ENCODE measurements around the gene RARB. TPM values are rescaled to one million over a fixed set of nuclear protein-coding genes. Genes with fewer than 3 reads are reported as not detected.

RARB gene
- total and polyA plus RNA-seq, 9 donors = 3.5 to 13.4 (median 7.9) TPM

DNA sequence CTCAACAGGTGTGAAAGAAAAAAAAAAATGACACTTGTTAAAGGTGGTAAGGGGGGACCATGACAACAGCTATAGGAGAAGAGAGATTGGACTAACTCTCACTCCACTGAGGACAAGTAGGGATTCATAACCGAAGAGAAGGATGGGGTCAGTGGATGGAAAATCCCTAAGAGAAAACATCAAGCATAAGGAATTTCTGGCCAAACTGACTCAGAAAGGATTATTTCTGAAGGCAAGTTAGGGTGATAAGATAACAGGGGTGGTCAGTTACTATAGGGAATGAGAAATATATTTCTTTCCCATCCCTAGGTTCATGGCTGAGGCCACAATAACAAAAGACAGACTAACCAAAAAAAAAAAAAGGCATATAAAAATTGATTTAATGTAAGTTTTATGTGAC lies 9.5 kb upstream of the RARB start:
- Histone ChIP-seq H3K27ac (no peak overlapping the region), H3K36me3 (no peaks in the 10 kb centered on the region), H3K9me3 (no peaks in the 10 kb centered on the region), H3K4me1 (ENCODE audit: insufficient read depth) (no peaks in the 10 kb centered on the region), H3K4me3 (no peak overlapping the region), H3K27me3 (no peaks in the 10 kb centered on the region)
- no peak for TF ChIP-seq POLR2A (IDR thresholded peaks at IDR 0.05)
- TF ChIP-seq EP300 (IDR thresholded peaks at IDR 0.05) = no peak
- intact Hi-C loops (cut with DNase I) = no loop called here
- 59 to 80% (median 74%) methylated on average over 1 of the region's 1 CpG for WGBS, 3 donors
- DNase-seq = no peak

DNA sequence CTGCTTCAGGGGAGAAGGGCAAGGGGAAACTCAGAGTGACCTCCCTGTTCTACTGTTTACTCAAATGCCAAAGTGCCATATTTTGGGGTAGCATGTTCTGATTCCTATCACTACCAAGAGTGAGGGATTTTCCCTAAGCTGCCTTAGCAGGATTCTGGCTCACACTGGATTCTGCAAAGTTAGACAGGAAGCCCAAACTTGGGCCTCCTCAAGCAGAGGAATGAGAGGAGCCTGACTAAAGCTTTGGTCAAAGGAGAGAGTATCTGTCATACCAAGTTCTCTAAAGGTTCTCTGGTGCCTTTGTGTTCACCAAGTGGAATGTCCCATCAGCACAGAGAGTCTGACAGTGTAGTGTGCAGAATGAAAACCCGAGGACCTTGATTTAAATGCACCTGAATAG lies 8.8 kb upstream of the RARB start:
- H3K4me3 ChIP-seq = no peak overlapping the region
- H3K27ac ChIP-seq = no peak overlapping the region
- intact Hi-C loops (cut with DNase I) = no loop called here
- H3K4me1 ChIP-seq (ENCODE audit: insufficient read depth) = no peaks in the 10 kb centered on the region
- no peak for TF ChIP-seq POLR2A (IDR thresholded peaks at IDR 0.05)
- TF ChIP-seq, protein P1, sequence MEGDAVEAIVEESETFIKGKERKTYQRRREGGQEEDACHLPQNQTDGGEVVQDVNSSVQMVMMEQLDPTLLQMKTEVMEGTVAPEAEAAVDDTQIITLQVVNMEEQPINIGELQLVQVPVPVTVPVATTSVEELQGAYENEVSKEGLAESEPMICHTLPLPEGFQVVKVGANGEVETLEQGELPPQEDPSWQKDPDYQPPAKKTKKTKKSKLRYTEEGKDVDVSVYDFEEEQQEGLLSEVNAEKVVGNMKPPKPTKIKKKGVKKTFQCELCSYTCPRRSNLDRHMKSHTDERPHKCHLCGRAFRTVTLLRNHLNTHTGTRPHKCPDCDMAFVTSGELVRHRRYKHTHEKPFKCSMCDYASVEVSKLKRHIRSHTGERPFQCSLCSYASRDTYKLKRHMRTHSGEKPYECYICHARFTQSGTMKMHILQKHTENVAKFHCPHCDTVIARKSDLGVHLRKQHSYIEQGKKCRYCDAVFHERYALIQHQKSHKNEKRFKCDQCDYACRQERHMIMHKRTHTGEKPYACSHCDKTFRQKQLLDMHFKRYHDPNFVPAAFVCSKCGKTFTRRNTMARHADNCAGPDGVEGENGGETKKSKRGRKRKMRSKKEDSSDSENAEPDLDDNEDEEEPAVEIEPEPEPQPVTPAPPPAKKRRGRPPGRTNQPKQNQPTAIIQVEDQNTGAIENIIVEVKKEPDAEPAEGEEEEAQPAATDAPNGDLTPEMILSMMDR (IDR thresholded peaks at IDR 0.05) = no peak
- H3K36me3 ChIP-seq = no peaks in the 10 kb centered on the region
- no peaks in the 10 kb centered on the region for H3K9me3 ChIP-seq
- no peak for DNase-seq
- H3K27me3 ChIP-seq = no peaks in the 10 kb centered on the region
- 87 to 93% (median 93%) methylated on average over 1 of the region's 1 CpG for WGBS, 3 donors

DNA sequence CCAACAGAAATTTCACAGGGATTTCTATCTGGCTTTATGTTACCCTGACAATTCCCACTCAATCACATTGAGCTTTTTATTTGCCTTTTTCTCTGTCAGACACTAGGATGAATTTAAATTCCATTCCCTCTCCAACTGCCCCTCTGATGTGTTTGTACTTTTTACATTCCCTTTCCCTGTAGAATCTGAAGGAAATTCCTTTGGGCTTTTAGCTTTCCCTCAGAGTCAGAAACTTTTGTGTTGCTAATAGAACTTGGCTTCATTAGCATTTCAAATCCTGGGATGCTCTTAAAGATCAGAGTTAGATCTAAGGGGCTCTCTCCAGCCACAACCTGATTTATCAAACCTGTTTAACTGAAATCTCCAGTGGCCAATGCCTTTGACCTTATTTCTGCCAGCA lies 7.9 kb upstream of the RARB start:
- no peak overlapping the region for H3K27ac ChIP-seq
- intact Hi-C loops (cut with DNase I) = loop anchor here in 1 of 4 donors (10.0 kb wide), 1 partner anchor 135 kb away; no protein-coding TSS in a partner anchor
- DNase-seq = no peak
- H3K27me3 ChIP-seq = no peaks in the 10 kb centered on the region
- H3K36me3 ChIP-seq = no peaks in the 10 kb centered on the region
- no peaks in the 10 kb centered on the region for H3K9me3 ChIP-seq
- no peak overlapping the region for H3K4me3 ChIP-seq
- H3K4me1 ChIP-seq (ENCODE audit: insufficient read depth) = no peaks in the 10 kb centered on the region
- TF ChIP-seq EP300 (IDR thresholded peaks at IDR 0.05) (no peak), POLR2A (IDR thresholded peaks at IDR 0.05) (no peak)
- TF ChIP-seq, protein P1 (IDR thresholded peaks at IDR 0.05) = no peak

DNA sequence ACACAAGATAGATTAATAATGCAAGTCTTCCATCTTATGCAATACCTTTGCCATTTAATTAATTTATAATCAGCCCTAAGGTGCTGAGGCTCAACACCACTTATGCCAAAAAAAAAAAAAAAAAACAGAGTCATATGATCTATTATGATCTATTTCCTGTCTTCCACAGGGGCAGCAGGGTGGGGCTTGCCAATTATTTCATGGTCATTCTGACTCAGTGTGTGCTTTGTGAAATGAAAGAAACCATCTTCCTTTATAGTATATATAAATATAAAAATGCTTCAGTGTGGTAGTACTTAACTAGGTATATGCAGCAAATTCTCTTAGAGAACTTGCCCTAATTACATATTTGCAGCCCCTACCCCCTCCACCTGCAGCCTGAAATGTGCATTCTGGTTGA lies 7.2 kb upstream of the RARB start:
- Histone ChIP-seq H3K27me3 (no peaks in the 10 kb centered on the region), H3K9me3 (no peaks in the 10 kb centered on the region)
- intact Hi-C loops (cut with DNase I) = loop anchor here in 1 of 4 donors (10.0 kb wide), 1 partner anchor 134 kb away; no protein-coding TSS in a partner anchor

DNA sequence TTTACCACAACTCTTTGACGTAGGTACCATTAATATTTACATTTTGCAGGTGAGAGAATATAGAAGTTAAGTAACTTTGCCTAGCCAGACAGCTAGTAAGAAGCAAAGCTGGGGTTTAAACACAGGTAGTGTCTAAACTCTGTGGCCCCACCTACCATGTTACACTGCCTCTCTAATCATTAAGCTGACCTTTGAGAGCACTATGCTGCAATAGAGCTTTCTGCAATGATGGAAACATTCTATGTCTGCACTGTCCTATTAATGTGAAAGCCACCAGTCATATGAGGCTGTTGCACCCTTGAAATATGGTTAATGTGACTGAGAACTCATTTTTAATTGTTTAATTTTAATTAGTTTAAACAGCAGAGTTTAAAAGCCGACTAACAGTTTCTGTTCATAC lies 6.3 kb upstream of the RARB start:
- Histone ChIP-seq H3K36me3 (no peaks in the 10 kb centered on the region), H3K27ac (no peak overlapping the region), H3K9me3 (no peaks in the 10 kb centered on the region), H3K4me1 (ENCODE audit: insufficient read depth) (no peaks in the 10 kb centered on the region), H3K4me3 (no peak overlapping the region), H3K27me3 (no peaks in the 10 kb centered on the region)
- intact Hi-C loops (cut with DNase I) = loop anchor here in 1 of 4 donors (10.0 kb wide), 1 partner anchor 133 kb away; no protein-coding TSS in a partner anchor
- no peak for TF ChIP-seq POLR2A (IDR thresholded peaks at IDR 0.05)
- no peak for TF ChIP-seq EP300 (IDR thresholded peaks at IDR 0.05)
- TF ChIP-seq, protein P1 (IDR thresholded peaks at IDR 0.05) = no peak
- 87 to 90% (median 89%) methylated on average over 2 of the region's 2 CpGs for WGBS, 3 donors
- DNase-seq = no peak

More for the DNA sequence above, 7.2 kb upstream of the RARB start:
- H3K36me3 ChIP-seq = no peaks in the 10 kb centered on the region
- H3K4me1 ChIP-seq (ENCODE audit: insufficient read depth) = no peaks in the 10 kb centered on the region
- no peak for DNase-seq
- TF ChIP-seq POLR2A (IDR thresholded peaks at IDR 0.05) (no peak), EP300 (IDR thresholded peaks at IDR 0.05) (no peak)
- TF ChIP-seq, protein P1 (IDR thresholded peaks at IDR 0.05) = no peak
- no peak overlapping the region for H3K27ac ChIP-seq
- no peak overlapping the region for H3K4me3 ChIP-seq
